GM12891 (cell line): Measurements from ENCODE around the gene STRADA.

Source experiments
- DNase-seq: peaks from one replicate; pipeline ENCODE4 v3.0.0; 2011; ENCODE audit warnings: low spot score; ENCODE audit not compliant: insufficient read length
- FAIRE-seq: peaks from 2 replicates; lab custom pipeline; 2011; peaks lifted over from hg19 to GRCh38; lab: Jason Lieb, UNC
- PAX5 ChIP-seq: IDR thresholded peaks from 2 replicates; pipeline ENCODE4 v1.6.1; 2011; ENCODE audit warnings: low read length, moderate library complexity, mild to moderate bottlenecking; ENCODE audit not compliant: insufficient read depth, severe bottlenecking
- POLR2A ChIP-seq: IDR thresholded peaks from 2 replicates; pipeline ENCODE4 v1.6.1; 2011; ENCODE audit warnings: low read depth, low read length, control low read depth
- POLR2AphosphoS5 ChIP-seq: IDR thresholded peaks from 2 replicates; pipeline ENCODE4 v1.6.1; 2011; ENCODE audit warnings: low read depth, low read length, control low read depth
- POU2F2 ChIP-seq: IDR thresholded peaks from 2 replicates; pipeline ENCODE4 v1.6.1; 2011; ENCODE audit warnings: low read depth, mild to moderate bottlenecking, control low read depth, low read length, moderate library complexity
- SPI1 ChIP-seq: IDR thresholded peaks from 2 replicates; pipeline ENCODE4 v1.6.1; 2011; ENCODE audit warnings: low read depth, low read length, control low read depth
- TAF1 ChIP-seq: IDR thresholded peaks from 2 replicates; pipeline ENCODE4 v1.6.1; 2011; ENCODE audit warnings: low read depth, low read length, control low read depth

Gene STRADA

GRCh38 chr17:63774969-63775265 lies 33.3 kb upstream of the STRADA start:
- no peak for TF ChIP-seq PAX5
- TF ChIP-seq SPI1, result peak; percentile 38; the same call in 1 of the 2 replicates
- DNase-seq, result no peak
- FAIRE-seq, result no peak

GRCh38 chr17:63774141-63774968 lies 32.8 kb upstream of the STRADA start, which contains the start of gene DDX42:
Gene DDX42 (plus strand): TSS chr17:63774170. CDS start chr17:63787050, 12,880 bp downstream.
- TF ChIP-seq SPI1 (no peak), POU2F2 (no peak; the same call in 1 of the 2 replicates), POLR2AphosphoS5 (peak; percentile 20; the same call in 1 of the 2 replicates), TAF1 (no peak), PAX5 (no peak), POLR2A (no peak)
- FAIRE-seq (no peak), DNase-seq (peak; percentile 38)

- TF ChIP-seq POU2F2 (peak; percentile 80), TAF1 (peak; percentile 71), PAX5 (peak; percentile 6), POLR2AphosphoS5 (peak; percentile 86), POLR2A (peak; percentile 95), SPI1 (no peak)
- DNase-seq, result peak; percentile 93
- peak; percentile 99 for FAIRE-seq
Measured at GRCh38 chr17:63773272-63774140, 31.9 kb upstream of the STRADA start, which contains the start of gene CCDC47. Gene CCDC47 (minus strand): TSS chr17:63773597. CDS start chr17:63766175, 7,422 bp downstream.

GRCh38 chr17:63772801-63773271 lies 31.2 kb upstream of the STRADA start:
- FAIRE-seq (no peak), DNase-seq (no peak)
- no peak for TF ChIP-seq POLR2A
- no peak for TF ChIP-seq SPI1
- no peak for TF ChIP-seq POLR2AphosphoS5
- TF ChIP-seq POU2F2, result no peak

GRCh38 chr17:63768433-63768832 lies 26.8 kb upstream of the STRADA start:
- DNase-seq (no peak), FAIRE-seq (no peak)
- TF ChIP-seq POLR2AphosphoS5 (no peak), POU2F2 (no peak), TAF1 (no peak), SPI1 (no peak), POLR2A (no peak)

GRCh38 chr17:63766754-63767153 lies 25.2 kb upstream of the STRADA start:
- FAIRE-seq (no peak), DNase-seq (no peak)
- no peak for TF ChIP-seq PAX5
- no peak for TF ChIP-seq POU2F2
- TF ChIP-seq SPI1, result no peak
- no peak for TF ChIP-seq TAF1
- TF ChIP-seq POLR2A, result no peak
- no peak for TF ChIP-seq POLR2AphosphoS5

- FAIRE-seq, result no peak
- TF ChIP-seq TAF1 (no peak), SPI1 (no peak), POLR2A (no peak), POLR2AphosphoS5 (no peak), POU2F2 (no peak), PAX5 (no peak)
- no peak for DNase-seq
Measured at GRCh38 chr17:63764716-63765115, 23.1 kb upstream of the STRADA start.

GRCh38 chr17:63762161-63763078 lies 20.8 kb upstream of the STRADA start:
- DNase-seq (no peak), FAIRE-seq (no peak)
- no peak for TF ChIP-seq POLR2AphosphoS5
- no peak for TF ChIP-seq POU2F2
- no peak for TF ChIP-seq SPI1
- TF ChIP-seq PAX5, result no peak
- TF ChIP-seq TAF1, result no peak
- TF ChIP-seq POLR2A, result no peak

- DNase-seq (no peak), FAIRE-seq (no peak)
- TF ChIP-seq PAX5 (no peak), SPI1 (no peak)
Measured at GRCh38 chr17:63760771-63761539, 19.4 kb upstream of the STRADA start.
